CD8-positive, alpha-beta memory T cell (primary cell): ENCODE results near the gene IDH1. TPM values are rescaled to one million over a fixed set of nuclear protein-coding genes. Genes with fewer than 3 reads are reported as not detected.

ENCODE experiments used
- CTCF ChIA-PET: fragments of 350-600 bp; sonication (Branson Sonifier 250); formaldehyde crosslinking; loops from one replicate; lab custom pipeline; 2021; ENCODE audit warnings: antibody characterized with exemption; lab: Charles Lee
- POLR2A ChIA-PET: fragments of 350-600 bp; sonication (Branson Sonifier 250); formaldehyde crosslinking; loops from one replicate; lab custom pipeline; 2021; ENCODE audit warnings: antibody characterized with exemption; lab: Charles Lee
- DNase-seq, 5 donors: peaks; one replicate each; pipeline versions ENCODE4 v3.0.0 to v3.0.0-alpha.2; 2020 to 2022; ENCODE audit warnings: mixed read lengths in 1 of 5
- H3K27ac ChIP-seq: one replicate; pipeline ENCODE4 v1.7.0; 2013; ENCODE audit warnings: low read depth, mild to moderate bottlenecking, low read length, moderate library complexity
- H3K27me3 ChIP-seq: 2 replicates; pipeline ENCODE4 v1.7.0; 2013; ENCODE audit warnings: low read length, mild to moderate bottlenecking; ENCODE audit not compliant: insufficient read depth, poor library complexity, severe bottlenecking
- H3K36me3 ChIP-seq: 2 replicates; pipeline ENCODE4 v1.7.0; 2013; ENCODE audit warnings: mild to moderate bottlenecking, low read length, moderate library complexity; ENCODE audit not compliant: insufficient read depth
- H3K4me1 ChIP-seq: 2 replicates; pipeline ENCODE4 v1.7.0; 2013; ENCODE audit warnings: mild to moderate bottlenecking, low read length, moderate library complexity; ENCODE audit not compliant: insufficient read depth
- H3K4me3 ChIP-seq: 2 replicates; pipeline ENCODE4 v1.7.0; 2013; ENCODE audit warnings: mild to moderate bottlenecking, low read length
- H3K9me3 ChIP-seq: 2 replicates; pipeline ENCODE4 v1.7.0; 2013; ENCODE audit warnings: mild to moderate bottlenecking, low read length
- H3K27ac Mint-ChIP-seq, 8 donors: one replicate each; pipeline ENCODE4 v1.8.0; 2020 to 2021; ENCODE audit warnings: mixed read lengths in 8 of 8, mild to moderate bottlenecking in 6 of 8, inconsistent platforms in 3 of 8, moderate library complexity in 3 of 8
- H3K27me3 Mint-ChIP-seq, 2 donors: one replicate each; pipeline ENCODE4 v1.8.0; 2020 to 2021; ENCODE audit warnings: mixed read lengths in 2 of 2, mild to moderate bottlenecking in 1 of 2, moderate library complexity in 1 of 2
- H3K36me3 Mint-ChIP-seq, 3 donors: one replicate each; pipeline ENCODE4 v1.8.0; 2020 to 2021; ENCODE audit warnings: mixed read lengths in 3 of 3, inconsistent platforms in 1 of 3, mild to moderate bottlenecking in 1 of 3
- H3K4me1 Mint-ChIP-seq, 3 donors: one replicate each; pipeline ENCODE4 v1.8.0; 2020 to 2021; ENCODE audit warnings: mixed read lengths in 3 of 3, inconsistent platforms in 1 of 3, mild to moderate bottlenecking in 1 of 3
- H3K4me3 Mint-ChIP-seq, 7 donors: one replicate each; pipeline ENCODE4 v1.8.0; 2020 to 2021; ENCODE audit warnings: mixed read lengths in 7 of 7, mild to moderate bottlenecking in 6 of 7, moderate library complexity in 4 of 7, inconsistent platforms in 2 of 7
- H3K9me3 Mint-ChIP-seq, 5 donors: one replicate each; pipeline ENCODE4 v1.8.0; 2020 to 2022; ENCODE audit warnings: mixed read lengths in 5 of 5, mild to moderate bottlenecking in 3 of 5, moderate library complexity in 2 of 5, inconsistent platforms in 1 of 5
- polyA plus RNA-seq: library from polyadenylated mRNA; unstranded; fragments of 300-500 nt; fragmentation: Illumina TruSeq; gene quantifications from one replicate; pipeline ENCODE4 v1.2.3, GENCODE V29; 2021
- total RNA-seq, 2 experiments: library from RNA; stranded (reverse); gene quantifications; one replicate each; pipeline ENCODE4 v1.2.3, GENCODE V29; 2021

The IDH1 gene
- total and polyA plus RNA-seq, 3 experiments from 2014 or later: 5.8 to 21.5 (median 18.9) TPM

GRCh38 chr2:208208335-208209085 lies 46.4 kb downstream of the IDH1 start:
- H3K4me3 Mint-ChIP-seq: no peak overlapping the region
- Histone ChIP-seq H3K27me3 (no peaks in the 10 kb centered on the region), H3K27ac (no peak overlapping the region), H3K4me3 (no peak overlapping the region), H3K36me3 (no peaks in the 10 kb centered on the region), H3K4me1 (no peaks in the 10 kb centered on the region), H3K9me3 (no peaks in the 10 kb centered on the region)
- peaks cover 3 to 5% of the 10 kb centered on the region in 2 donors for H3K27me3 Mint-ChIP-seq
- CTCF ChIA-PET: interaction anchor here (1.2 kb wide), 1 partner anchor 33 kb away, joined by 3 read pairs; no protein-coding TSS in a partner anchor
- H3K9me3 Mint-ChIP-seq: peaks cover 0 to 2% (median 0%) of the 10 kb centered on the region in 5 donors
- H3K36me3 Mint-ChIP-seq: no peaks in the 10 kb centered on the region
- no peak overlapping the region for H3K27ac Mint-ChIP-seq
- POLR2A ChIA-PET: no interaction called here
- peaks cover 2 to 9% (median 8%) of the 10 kb centered on the region in 3 donors for H3K4me1 Mint-ChIP-seq
- no peak for DNase-seq

GRCh38 chr2:208207769-208208168 lies 47.1 kb downstream of the IDH1 start:
- Mint-ChIP-seq H3K9me3 (peaks cover 0 to 2% (median 0%) of the 10 kb centered on the region in 5 donors), H3K27me3 (peaks cover 3 to 5% of the 10 kb centered on the region in 2 donors), H3K27ac (no peak overlapping the region), H3K4me1 (peaks cover 0 to 5% (median under 1%) of the 10 kb centered on the region in 3 donors), H3K36me3 (no peaks in the 10 kb centered on the region), H3K4me3 (no peak overlapping the region)
- ChIA-PET CTCF (interaction anchor here (1.2 kb wide), 1 partner anchor 32 kb away, joined by 3 read pairs; no protein-coding TSS in a partner anchor), POLR2A (no interaction called here)
- Histone ChIP-seq H3K9me3 (no peaks in the 10 kb centered on the region), H3K4me3 (no peak overlapping the region), H3K27me3 (no peaks in the 10 kb centered on the region), H3K4me1 (no peaks in the 10 kb centered on the region), H3K36me3 (no peaks in the 10 kb centered on the region), H3K27ac (no peak overlapping the region)
- no peak for DNase-seq

- Mint-ChIP-seq H3K4me1 (peaks cover 0 to 5% (median 0%) of the 10 kb centered on the region in 3 donors), H3K27ac (no peak overlapping the region), H3K9me3 (peaks cover 0 to under 1% (median 0%) of the 10 kb centered on the region in 5 donors), H3K36me3 (no peaks in the 10 kb centered on the region), H3K4me3 (no peak overlapping the region), H3K27me3 (peaks cover 5 to 7% of the 10 kb centered on the region in 2 donors)
- H3K4me3 ChIP-seq: no peak overlapping the region
- no peaks in the 10 kb centered on the region for H3K36me3 ChIP-seq
- H3K27ac ChIP-seq: no peak overlapping the region
- POLR2A ChIA-PET: no interaction called here
- H3K27me3 ChIP-seq: no peaks in the 10 kb centered on the region
- CTCF ChIA-PET: no interaction called here
- no peak for DNase-seq
- H3K4me1 ChIP-seq: no peaks in the 10 kb centered on the region
- H3K9me3 ChIP-seq: no peaks in the 10 kb centered on the region
Observed at GRCh38 chr2:208204166-208204565, 50.7 kb downstream of the IDH1 start.

- H3K4me1 ChIP-seq: no peaks in the 10 kb centered on the region
- Mint-ChIP-seq H3K27me3 (peaks cover 5 to 15% of the 10 kb centered on the region in 2 donors), H3K9me3 (no peaks in the 10 kb centered on the region), H3K36me3 (no peaks in the 10 kb centered on the region), H3K4me1 (no peaks in the 10 kb centered on the region), H3K27ac (no peak overlapping the region), H3K4me3 (no peak overlapping the region)
- ChIA-PET CTCF (no interaction called here), POLR2A (no interaction called here)
- no peaks in the 10 kb centered on the region for H3K9me3 ChIP-seq
- H3K36me3 ChIP-seq: no peaks in the 10 kb centered on the region
- H3K27ac ChIP-seq: no peak overlapping the region
- H3K4me3 ChIP-seq: no peak overlapping the region
- no peak for DNase-seq
- H3K27me3 ChIP-seq: no peaks in the 10 kb centered on the region
Observed at GRCh38 chr2:208195531-208195930, 59.3 kb downstream of the IDH1 start.

- no peaks in the 10 kb centered on the region for H3K9me3 Mint-ChIP-seq
- Histone ChIP-seq H3K4me1 (no peaks in the 10 kb centered on the region), H3K4me3 (no peak overlapping the region), H3K27ac (no peak overlapping the region), H3K36me3 (no peaks in the 10 kb centered on the region), H3K27me3 (no peaks in the 10 kb centered on the region), H3K9me3 (no peaks in the 10 kb centered on the region)
- peaks cover 4% of the 10 kb centered on the region in 2 donors for H3K27me3 Mint-ChIP-seq
- POLR2A ChIA-PET: no interaction called here
- CTCF ChIA-PET: interaction anchor here (1.2 kb wide), 1 partner anchor 17 kb away, joined by 6 read pairs; no protein-coding TSS in a partner anchor
- no peaks in the 10 kb centered on the region for H3K36me3 Mint-ChIP-seq
- no peak overlapping the region for H3K27ac Mint-ChIP-seq
- H3K4me3 Mint-ChIP-seq: no peak overlapping the region
- H3K4me1 Mint-ChIP-seq: no peaks in the 10 kb centered on the region
- DNase-seq: no peak
Observed at GRCh38 chr2:208192611-208193236, 62.1 kb downstream of the IDH1 start.

- H3K9me3 Mint-ChIP-seq: no peaks in the 10 kb centered on the region
- no peak within 1 kb of the TSS for H3K4me3 Mint-ChIP-seq
- Histone ChIP-seq H3K4me3 (no peak within 1 kb of the TSS), H3K9me3 (no peaks in the 10 kb centered on the region), H3K27me3 (no peaks in the 10 kb centered on the region), H3K4me1 (no peaks in the 10 kb centered on the region), H3K36me3 (no peaks in the 10 kb centered on the region), H3K27ac (no peak within 1 kb of the TSS)
- H3K4me1 Mint-ChIP-seq: no peaks in the 10 kb centered on the region
- H3K27ac Mint-ChIP-seq: peak within 1 kb of the TSS in 1 of 8 donors; percentile 60
- DNase-seq: no peak
- POLR2A ChIA-PET: no interaction called here
- H3K27me3 Mint-ChIP-seq: peaks cover 4% of the 10 kb centered on the region in 2 donors
- CTCF ChIA-PET: interaction anchor here (2.5 kb wide), 1 partner anchor 14 kb away, joined by 7 read pairs; no protein-coding TSS in a partner anchor
- no peaks in the 10 kb centered on the region for H3K36me3 Mint-ChIP-seq
Observed at GRCh38 chr2:208189810-208190503, 64.9 kb downstream of the IDH1 start, which contains the start of gene C2orf80. C2orf80 (minus strand) TSS chr2:208190030; CDS start chr2:208186986, 3,044 bp downstream.

GRCh38 chr2:208189069-208189809 lies 65.6 kb downstream of the IDH1 start:
- POLR2A ChIA-PET: no interaction called here
- H3K36me3 ChIP-seq: no peaks in the 10 kb centered on the region
- Mint-ChIP-seq H3K27ac (no peak overlapping the region), H3K9me3 (no peaks in the 10 kb centered on the region), H3K36me3 (no peaks in the 10 kb centered on the region), H3K4me3 (no peak overlapping the region), H3K4me1 (no peaks in the 10 kb centered on the region), H3K27me3 (peaks cover 4 to 10% of the 10 kb centered on the region in 2 donors)
- H3K27ac ChIP-seq: no peak overlapping the region
- CTCF ChIA-PET: interaction anchor here (2.5 kb wide), 1 partner anchor 13 kb away, joined by 7 read pairs; no protein-coding TSS in a partner anchor
- no peaks in the 10 kb centered on the region for H3K4me1 ChIP-seq
- no peaks in the 10 kb centered on the region for H3K27me3 ChIP-seq
- no peak overlapping the region for H3K4me3 ChIP-seq
- DNase-seq: no peak
- no peaks in the 10 kb centered on the region for H3K9me3 ChIP-seq
